Erythroblast (primary cell): Measurements from ENCODE around the gene HSD17B2.

Source experiments
- GATA1 ChIP-seq: IDR thresholded peaks from 2 replicates; pipeline ENCODE4 v1.6.1; 2011; ENCODE audit warnings: low read depth, mild to moderate bottlenecking, control low read depth, low read length, moderate library complexity
- POLR2A ChIP-seq: IDR thresholded peaks from 2 replicates; pipeline ENCODE4 v1.6.1; 2011; ENCODE audit warnings: mild to moderate bottlenecking, low read length

DNA sequence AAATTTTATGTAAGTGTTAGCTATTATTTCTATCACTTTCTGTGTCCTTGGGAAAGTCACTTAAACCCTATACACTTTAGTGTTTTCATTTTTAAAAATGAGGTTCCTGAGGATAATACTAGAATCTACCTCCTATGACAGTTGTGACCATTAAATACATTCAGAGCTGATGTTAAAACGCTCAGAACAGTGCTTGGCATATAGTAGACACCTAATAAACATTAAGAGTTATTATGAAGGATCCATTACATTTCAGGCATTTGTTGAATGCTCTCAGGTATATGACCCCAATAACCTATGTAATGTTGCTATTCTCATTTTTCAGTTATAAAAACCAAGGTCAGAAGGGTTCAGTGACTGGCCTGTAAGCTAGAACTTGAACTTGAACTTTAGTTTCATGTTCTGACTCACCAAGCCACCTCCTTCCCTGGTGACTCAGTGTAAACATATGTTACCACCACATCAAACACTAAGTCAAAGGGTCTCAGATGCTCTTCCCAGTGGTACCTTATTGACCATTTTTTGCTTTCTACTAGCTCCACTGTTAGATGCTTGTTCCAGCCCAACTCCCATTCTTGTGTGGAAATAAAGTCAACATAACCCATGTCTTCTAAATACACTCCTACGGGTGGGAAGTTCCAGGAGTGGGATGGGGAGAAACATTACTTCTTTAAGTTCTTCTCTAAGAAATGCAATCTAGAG lies 47.6 kb downstream of the HSD17B2 start:
- no peak for TF ChIP-seq POLR2A
- TF ChIP-seq GATA1 = no peak
